Lower leg skin (tissue), 3 donors: ENCODE results near the gene RUNX1.

Experiments
- POLR2A ChIP-seq, 2 donors: fragments of 450-650 bp; IDR thresholded peaks; one replicate each; pipeline ENCODE4 v1.6.1; 2016 to 2017; ENCODE audit warnings: antibody characterized with exemption in 2 of 2, mild to moderate bottlenecking in 1 of 2, moderate library complexity in 1 of 2
- TF ChIP-seq, protein P1 (sequence below), 3 donors: fragments of 450-650 bp; IDR thresholded peaks; one replicate each; pipeline ENCODE4 v1.5.1; 2016; ENCODE audit warnings: antibody characterized with exemption in 3 of 3, mild to moderate bottlenecking in 3 of 3, moderate library complexity in 2 of 3

DNA sequence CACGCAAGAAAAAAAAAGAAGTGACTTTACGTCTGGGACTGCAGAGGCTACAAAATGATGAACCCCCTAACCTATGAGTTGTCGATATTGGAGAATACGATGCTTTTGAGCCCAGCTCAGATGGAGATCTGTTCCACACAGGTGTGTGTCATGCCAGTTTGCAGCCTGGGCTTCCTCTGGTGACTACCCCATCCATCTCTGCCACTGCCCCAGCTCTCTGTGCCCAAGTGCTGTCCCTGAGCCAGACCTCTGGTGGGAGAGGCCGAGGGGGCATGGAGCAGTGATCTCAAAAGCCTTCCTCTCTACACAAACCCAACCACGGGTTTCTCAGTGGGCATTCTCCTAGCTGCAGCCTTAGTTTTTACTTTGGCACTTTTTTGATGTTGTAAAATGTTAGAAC is 239.3 kb downstream of the RUNX1 start:
- TF ChIP-seq, protein P1, sequence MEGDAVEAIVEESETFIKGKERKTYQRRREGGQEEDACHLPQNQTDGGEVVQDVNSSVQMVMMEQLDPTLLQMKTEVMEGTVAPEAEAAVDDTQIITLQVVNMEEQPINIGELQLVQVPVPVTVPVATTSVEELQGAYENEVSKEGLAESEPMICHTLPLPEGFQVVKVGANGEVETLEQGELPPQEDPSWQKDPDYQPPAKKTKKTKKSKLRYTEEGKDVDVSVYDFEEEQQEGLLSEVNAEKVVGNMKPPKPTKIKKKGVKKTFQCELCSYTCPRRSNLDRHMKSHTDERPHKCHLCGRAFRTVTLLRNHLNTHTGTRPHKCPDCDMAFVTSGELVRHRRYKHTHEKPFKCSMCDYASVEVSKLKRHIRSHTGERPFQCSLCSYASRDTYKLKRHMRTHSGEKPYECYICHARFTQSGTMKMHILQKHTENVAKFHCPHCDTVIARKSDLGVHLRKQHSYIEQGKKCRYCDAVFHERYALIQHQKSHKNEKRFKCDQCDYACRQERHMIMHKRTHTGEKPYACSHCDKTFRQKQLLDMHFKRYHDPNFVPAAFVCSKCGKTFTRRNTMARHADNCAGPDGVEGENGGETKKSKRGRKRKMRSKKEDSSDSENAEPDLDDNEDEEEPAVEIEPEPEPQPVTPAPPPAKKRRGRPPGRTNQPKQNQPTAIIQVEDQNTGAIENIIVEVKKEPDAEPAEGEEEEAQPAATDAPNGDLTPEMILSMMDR (IDR thresholded peaks at IDR 0.05), result no peak
- no peak for TF ChIP-seq POLR2A (IDR thresholded peaks at IDR 0.05)
